ENCODE results near the gene HIF1A.
"Not testable (repeated sequence)": the region's sequence is repeated elsewhere in the genome, so short reads cannot be mapped to it uniquely, and the experiment has no call there.

The HIF1A gene

DNA sequence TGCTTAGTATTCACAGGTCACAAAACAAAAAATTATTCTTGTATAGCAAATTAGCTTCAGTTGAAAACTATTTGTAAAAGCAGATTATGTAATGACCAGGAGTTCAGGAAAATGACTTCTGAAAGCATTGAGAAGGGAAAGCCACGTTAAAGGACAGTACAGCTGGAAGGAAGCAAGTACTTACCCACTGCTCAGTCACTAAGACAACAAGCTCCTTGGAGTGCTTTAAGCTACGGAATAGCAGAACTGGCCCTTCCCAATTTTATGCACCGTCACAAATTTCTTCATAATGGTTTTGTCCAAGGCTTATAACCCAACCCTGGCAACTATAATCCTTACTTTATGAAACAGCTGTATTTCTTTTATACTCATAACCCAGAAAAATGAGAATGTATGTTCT, 54.0 kb downstream of the HIF1A start:
- DNase-seq (ENCODE audit: low read depth): no peak

DNA sequence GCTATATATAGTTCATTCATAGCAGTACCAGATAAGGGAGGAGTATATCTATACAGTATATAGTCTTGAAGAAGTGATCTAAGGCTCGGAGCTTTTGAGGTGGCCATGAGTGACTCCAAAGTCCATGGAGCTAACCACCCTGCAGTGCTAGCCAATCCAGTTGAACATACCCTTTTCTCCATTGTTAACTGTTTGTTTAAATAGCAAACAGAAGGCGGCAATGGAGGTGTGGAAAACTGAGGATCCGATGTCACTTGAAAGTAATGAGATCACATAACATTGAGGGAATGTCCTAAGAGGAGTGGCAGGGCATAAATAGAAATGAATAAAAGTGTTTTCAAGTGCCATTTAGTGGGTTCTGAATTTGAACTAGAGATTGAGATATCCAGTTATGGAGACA, 54.6 kb downstream of the HIF1A start:
- no peak for DNase-seq (ENCODE audit: low read depth)

DNA sequence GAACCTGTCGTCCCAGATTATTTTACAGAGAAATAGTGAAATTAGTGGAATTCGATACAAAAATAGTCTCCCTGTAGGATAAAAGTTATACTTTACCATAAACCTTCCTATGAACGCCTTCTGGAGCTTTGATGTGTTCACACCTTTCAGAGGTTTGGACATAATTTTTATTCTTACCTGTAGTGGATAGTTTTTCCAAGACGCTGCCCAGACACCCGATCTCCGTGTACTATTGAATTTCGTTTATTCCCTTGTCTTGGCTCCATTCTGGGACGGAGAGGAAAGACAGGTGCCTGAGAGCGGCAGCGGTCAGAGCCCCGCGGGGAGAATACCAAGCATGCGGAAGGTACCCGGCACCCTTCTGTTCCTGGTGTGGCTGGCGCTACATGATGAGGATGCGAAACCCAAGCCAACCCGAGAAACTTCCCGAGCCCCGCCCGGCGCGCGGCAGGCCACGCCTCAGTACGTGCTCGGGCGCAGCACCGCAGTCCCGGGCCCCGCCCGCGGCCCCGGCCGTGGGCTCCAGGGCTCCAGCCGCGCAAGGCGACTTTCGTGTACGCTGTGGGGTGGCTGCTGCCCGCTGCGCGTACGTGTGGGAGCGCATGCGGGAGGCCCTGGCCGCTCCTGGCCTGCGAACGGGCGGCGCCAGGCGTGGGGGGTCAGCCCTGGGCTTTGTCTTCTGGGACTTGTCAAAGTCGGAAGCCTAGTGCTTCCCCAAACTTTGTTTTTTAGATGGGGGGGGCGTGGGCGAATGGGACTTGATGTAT, 55.6 kb downstream of the HIF1A start:
- DNase-seq (ENCODE audit: low read depth): peak; percentile 46

DNA sequence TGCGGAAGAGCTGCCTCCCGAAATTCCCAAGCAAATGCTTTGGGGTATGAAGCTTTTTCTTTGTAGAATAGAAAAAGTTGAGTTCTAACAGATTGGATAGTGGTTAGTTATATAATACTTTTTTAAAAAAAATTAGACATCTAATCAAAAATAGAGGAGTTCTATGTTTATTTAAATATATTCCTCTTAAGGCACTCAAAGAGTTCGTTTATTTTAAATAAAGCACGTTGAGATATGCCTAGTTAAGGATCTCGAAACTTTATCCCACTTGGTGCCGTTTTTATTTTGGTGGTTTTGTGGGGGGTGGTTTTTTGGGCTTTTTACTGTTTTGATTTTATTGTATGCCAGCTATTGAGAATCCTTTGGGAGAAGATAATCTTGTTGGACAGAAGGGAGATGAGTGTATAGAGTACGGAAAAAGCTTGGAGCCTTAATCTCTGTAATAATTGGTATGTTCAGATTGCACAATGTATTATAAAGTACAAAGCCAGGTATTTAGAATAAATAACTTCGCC, 56.2 kb downstream of the HIF1A start:
- DNase-seq (ENCODE audit: low read depth): no peak

DNA sequence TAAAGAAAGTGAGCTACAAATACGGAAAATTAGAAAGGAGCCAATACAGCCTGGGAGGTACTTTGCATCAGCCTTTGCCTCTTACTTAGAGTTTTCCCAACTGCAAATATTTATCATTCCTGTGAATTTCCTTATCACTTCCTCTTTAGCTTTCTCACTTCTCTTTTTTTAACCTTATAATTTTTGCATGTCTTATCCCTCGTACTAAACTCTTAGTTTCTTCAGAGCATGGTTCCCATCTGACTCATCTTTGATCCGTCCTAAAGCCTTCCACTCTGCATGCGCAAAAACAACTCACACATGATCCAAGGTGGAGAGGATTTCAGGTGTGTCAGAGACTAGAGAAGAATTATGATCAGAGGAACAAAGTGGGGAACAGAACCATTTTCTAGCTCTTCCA, 57.3 kb downstream of the HIF1A start:
- no peak for DNase-seq (ENCODE audit: low read depth)

DNA sequence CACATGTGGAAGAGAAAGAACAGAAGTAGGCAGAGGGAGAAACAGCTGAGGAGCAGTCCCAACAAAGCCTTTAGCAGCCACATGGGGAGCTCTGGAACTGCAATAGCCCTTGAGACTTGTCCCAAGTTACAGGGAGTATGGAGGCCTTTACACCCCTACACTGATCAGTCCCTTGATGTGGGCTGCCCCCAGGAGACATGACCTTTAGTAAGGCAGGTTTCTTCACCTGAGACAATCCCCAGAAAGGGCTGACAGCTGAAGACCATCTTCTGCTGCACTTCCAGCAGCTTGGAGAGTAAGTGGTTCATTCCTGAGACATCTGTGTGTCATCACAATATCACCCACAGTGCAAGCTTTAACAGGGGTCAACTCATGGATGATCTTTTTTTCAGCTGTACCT, 58.3 kb downstream of the HIF1A start:
- no peak for DNase-seq (ENCODE audit: low read depth)

DNA sequence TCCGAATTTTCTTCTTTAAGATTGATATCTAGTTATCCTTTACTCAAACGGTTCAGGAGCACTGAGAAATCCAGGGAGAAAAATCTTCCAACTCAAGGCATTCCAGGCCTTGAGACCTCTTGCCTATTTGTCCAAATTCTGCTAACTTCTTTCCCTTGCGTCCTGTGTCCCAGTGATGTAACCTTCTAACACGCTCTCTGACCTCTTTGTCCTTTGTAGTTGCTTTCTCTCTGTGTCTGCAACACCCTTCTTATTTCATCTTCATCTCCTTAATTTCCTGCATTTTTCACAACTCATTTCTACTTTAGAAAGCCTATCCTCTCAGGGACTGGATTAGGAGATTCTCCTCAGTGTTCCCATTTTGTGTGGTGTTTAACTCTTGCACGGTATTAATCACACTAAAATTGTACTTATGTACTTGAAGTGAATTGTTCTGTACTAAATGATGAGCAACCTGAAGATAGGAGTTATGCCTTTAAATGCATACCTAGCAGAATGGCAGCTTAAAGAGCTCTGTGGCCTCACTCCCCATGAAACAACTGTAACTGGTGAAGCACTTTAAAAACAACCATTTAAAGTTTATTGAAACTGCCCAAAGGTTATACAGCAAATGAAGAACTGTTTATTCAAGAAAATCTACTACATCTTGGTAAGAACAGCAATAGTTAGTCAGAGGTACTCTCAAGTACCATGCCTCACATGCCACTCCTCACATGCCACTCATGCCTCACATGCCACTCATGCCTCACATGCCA, 59.5 kb downstream of the HIF1A start:
- no peak for DNase-seq (ENCODE audit: low read depth)

DNA sequence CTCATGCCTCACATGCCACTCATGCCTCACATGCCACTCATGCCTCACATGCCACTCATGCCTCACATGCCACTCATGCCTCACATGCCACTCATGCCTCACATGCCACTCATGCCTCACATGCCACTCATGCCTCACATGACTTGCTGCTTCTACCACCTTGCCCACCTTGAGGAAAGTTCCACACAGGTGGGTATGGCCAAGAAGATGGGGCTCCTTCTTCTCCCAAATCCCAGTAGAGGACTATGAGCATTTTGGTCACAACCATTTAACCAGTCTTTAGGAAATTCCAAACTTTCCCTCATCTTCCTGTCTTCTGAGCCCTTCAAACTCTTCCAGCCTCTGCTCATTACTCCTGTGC, 60.0 kb downstream of the HIF1A start:
- DNase-seq (ENCODE audit: low read depth): not testable (repeated sequence)

DNA sequence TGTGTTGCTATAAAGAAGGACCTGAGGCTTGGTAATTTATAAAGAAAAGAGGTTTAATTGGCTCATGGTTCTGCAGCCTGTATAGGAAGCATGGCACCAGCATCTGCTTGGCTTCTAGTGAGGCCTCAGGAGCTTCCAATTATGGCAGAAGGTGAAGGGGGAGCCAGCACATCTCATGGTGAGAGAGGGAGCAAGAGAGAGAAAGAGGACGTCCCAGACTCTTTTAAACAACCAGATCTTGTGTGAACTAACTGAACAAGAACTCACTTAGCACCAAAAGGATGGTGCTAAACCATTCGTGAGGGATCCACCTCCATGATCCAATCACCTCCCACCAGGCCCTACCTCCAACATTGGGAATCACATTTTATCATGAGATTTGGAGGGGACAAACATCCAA, 60.8 kb downstream of the HIF1A start:
- DNase-seq (ENCODE audit: low read depth): no peak

DNA sequence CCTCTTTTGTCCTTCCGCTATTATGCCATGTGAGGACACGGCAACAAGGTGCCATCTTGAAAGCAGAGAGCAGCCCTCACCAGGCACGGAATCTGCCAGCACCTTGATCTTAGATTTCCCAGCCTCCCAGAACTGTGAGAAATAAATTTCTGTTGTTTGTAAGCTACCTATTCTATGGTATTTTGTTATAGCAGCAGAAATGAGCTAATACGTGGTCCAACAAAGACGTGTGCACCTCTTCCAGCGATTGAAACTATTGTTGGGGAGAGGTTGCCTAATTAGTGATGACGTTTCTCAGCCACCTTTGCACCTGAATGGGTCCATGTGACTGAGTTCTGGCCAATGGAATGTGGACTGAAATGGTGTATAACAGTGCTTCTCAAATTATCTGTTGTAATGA, 64.6 kb downstream of the HIF1A start:
- no peak for DNase-seq (ENCODE audit: low read depth)

DNA sequence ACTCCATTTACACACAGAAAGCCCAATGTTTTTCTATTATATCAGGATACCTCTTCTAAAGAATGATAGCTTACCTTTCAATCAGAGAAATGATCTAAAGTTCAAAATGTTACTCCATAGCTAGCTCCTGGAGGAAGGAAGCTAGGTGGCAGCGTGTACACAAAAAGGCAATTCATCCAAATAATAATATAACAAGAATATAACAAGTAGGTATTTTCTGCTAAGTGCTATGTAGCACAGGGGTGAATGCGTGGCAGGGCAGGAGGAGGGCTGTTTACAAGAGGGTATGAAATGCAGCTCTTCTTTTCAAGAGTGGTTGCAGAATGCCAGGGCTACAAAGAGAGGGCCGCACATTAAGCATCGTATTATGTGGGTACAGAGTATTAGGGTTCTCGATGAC, 66.2 kb downstream of the HIF1A start:
- no peak for DNase-seq (ENCODE audit: low read depth)

DNA sequence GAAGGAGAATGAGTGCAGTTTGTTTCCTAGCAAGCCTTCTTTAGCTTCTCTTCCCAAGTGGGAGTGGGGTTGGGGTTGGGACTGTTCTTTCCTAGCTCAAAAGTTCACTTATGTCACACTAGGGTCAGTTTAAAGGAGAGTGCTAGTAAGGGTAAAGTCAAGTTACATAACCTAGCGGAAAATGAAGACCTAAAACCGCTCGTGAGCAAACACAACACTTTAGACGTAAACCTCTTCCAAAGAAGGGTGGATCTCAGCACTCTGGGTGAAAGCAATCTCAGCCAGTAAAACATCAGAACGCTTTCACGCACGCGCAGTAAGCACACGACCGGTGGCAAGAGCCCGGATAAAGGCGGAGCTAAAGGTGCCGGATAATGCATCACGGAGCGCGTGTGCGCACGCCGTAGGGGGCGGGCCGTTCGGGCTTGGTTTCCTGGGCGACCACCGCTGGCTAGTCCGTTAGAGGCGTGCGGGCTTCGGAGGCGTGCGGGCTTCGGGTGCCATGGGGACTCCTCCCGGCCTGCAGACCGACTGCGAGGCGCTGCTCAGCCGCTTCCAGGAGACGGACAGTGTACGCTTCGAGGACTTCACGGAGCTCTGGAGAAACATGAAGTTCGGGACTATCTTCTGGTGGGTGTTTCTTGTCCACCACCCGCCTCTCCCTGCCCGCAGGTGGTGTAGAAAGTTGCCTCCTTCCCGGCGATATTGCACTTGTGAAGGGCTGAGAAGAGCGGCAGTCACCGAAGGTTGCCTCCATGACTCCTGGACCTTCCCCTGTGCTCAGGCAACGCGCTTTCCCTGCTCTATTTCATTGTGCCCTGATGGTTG, 66.9 kb downstream of the HIF1A start, which contains the start of gene SNAPC1:
Gene SNAPC1 (plus strand): TSS at position 462 of the 828 bp plus-strand sequence. CDS start 41 bp downstream, at position 503.
- DNase-seq (ENCODE audit: low read depth): peak; percentile 96

DNA sequence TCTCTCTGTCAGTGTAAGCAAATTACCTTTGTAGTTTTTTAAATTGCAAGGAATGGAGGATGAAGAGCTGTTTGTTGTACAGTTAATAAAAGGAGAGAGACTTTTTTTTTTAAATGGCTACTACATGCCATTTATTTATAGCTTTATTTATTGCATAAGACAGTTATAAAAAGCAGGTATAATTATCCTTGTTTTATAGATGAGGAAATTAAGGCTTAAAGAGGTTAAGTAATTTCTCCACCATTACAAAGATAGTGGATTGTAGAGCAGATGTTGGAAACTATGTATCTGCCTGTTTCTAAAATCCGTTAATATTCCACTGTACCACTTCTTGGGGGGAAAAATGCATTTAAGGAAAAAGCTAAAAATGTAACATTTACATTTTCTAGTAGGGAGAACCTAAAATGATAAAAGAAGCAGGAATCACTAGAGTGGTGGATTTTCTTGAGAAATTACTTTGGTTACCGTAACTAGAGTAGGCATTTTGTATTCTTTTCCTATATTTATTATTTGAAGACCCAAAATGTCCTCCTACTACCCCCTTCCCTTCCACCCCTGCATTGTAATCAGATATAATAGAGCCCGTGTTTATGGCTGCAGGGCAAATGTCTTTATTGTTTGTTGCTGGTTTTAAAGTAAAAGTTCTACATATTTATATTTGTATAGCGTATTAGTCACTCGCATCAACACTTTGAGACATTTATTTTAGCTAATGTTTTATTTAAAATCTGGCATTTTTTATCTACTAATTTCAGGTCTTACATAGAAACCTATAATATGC, 69.2 kb downstream of the HIF1A start:
- DNase-seq (ENCODE audit: low read depth): no peak

DNA sequence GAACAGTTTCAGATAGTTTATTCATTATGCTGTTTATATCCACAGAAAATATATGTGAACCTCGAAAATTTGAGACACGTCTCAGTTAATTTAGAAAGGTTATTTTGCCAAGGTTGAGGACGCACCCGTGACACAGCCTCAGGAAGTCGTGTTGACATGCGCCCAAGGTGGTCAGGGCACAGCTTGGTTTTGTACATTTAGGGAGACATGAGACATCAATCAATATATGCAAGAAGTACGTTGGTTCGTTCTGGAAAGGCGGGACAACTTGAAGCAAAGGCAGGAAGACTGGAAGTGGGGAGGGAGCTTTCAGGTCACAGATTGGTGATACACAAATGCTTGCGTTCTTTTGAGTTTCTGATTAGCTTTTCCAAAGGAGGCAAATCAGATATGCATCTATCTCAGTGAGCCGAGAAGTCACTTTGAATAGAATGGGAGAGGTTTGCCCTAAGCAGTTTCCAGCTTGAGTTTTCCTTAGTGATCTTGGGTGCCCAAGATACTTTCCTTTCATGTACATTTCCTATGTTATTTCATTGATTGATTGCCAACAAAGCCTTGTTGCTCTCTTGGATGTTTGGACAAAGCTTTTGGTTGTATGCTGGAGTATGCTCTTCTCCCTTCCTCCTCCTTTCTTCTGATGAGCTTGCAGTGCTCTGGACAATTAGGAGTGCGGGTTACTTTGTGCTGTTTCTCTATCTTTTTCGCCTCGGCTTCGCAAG, 70.1 kb downstream of the HIF1A start:
- DNase-seq (ENCODE audit: low read depth): no peak

DNA sequence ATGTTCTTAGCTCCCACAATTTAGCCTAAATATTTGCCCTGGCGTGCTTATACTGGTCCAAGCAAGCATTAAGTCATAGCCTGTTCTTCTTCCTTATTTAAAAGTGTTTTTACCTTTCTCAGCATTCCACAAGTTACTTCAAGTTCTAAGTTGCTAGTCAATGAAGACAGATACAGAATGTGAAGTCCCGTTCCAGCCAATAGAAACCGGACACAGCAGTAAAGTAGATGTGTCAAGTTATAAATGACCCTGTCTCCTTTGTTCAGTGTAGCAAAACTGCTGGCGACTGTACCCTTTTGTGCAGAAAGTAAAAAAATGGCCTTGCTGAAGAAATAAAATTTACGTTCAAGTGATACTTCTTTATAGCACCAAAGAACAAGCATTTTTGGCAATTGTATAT, 70.8 kb downstream of the HIF1A start:
- no peak for DNase-seq (ENCODE audit: low read depth)

DNA sequence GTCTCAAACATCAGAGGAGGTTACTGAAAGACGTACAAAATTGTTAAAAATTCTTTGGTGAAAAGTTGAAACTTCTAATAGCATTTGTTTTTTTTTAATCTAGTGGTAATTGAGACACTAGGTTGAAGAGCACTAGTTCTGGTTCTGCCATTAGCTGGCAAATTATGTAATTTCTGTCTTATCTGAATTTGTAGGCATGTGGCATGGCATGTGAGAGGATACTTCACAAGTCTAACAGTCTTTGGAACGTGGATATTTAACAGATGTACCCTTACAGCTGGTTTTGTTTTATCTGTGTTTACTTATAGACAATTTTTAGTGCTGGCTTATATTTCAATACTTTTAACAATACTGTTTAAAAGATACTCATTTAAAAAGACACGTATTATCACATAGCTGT, 72.9 kb downstream of the HIF1A start:
- no peak for DNase-seq (ENCODE audit: low read depth)

DNA sequence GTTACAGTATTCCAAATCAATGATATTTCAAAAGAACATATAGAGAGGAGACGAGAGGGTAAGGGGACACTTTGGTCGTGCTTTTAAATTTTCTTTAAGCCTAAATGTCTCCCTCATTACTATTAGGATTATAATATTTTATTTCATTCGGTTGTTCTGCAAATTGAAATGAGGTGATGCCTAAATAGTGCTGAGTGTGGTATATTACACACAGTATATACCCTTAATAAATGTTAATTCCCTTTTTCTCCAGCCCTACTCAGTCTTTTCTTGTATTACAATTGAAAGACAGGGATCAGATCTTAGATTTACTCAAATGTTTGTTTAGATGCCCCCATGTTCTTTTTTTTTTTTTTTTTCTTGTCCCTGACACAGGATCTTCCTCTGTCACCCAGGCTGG, 74.6 kb downstream of the HIF1A start:
- DNase-seq (ENCODE audit: low read depth): no peak

DNA sequence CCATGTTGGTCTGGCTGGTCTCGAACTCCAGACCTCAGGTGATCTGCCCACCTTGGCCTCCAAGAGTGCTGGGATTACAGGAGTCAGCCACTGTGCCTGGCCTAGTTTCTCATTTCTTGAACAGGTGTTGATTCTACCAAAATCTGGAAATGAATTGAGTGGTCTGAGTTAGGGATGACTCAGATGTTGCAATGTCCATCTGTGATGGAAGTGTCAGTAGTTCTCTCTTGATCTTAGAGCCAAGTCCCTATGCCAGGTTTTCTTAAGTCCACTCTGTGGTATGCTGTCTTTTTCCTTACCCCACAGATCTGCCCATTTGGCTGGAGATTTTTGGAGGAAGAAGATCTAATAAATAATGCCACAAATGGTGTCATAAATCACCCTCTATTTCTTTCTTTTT, 79.5 kb downstream of the HIF1A start:
- no peak for DNase-seq (ENCODE audit: low read depth)

DNA sequence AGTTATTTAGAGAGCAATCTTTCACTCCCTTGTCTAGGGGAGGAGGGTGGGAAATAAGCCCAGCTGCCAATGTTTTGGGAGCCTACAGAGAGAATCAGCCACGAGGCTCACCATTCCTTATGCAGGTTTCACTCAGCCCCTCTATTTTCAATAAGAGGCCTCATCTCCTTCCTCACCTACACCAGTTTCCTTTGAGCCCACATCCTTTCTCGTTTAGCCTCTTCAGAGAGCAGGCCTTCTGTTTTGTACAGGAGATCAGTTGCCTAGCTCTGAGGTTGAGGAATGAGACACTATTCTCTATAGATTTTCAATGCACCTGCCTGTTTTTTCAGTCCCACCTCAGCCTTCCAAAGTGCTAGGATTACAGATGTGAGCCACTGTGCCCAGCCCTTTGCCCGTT, 84.8 kb downstream of the HIF1A start:
- no peak for DNase-seq (ENCODE audit: low read depth)

DNA sequence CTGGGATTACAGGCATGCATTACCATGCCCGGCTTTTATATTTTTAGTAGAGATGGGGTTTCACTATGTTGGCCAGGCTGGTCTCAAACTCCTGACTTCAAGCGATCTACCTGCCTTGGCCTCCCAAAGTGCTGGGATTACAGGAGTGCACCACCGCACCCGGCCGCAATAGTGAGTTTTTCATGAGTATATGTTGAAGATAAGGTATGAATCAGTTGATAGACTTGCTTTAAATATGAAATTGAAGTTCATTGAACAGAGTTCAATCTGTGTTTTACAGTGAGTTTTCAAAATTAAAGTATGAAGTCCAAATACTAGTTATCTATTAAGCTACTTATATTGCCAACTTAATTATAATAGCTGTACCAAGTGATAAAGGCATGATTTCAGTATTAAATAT, 102.0 kb downstream of the HIF1A start:
- DNase-seq (ENCODE audit: low read depth): no peak
